A673 (cell line): Measurements from ENCODE around the gene SLC44A1. TPM values are rescaled to one million over a fixed set of nuclear protein-coding genes. Genes with fewer than 3 reads are reported as not detected.

Experiments
- BruUV-seq: library from RNA; stranded (reverse); fragments of 400-500 nt; replicated peaks from 2 replicates; lab custom pipeline; 2021; lab: Mats Ljungman, UMichigan
- CTCF ChIA-PET: fragments of 300-600 bp; sonication (Branson Sonifier 250); formaldehyde crosslinking; loops from one replicate; lab custom pipeline; 2022; ENCODE audit warnings: antibody characterized with exemption; lab: Charles Lee
- POLR2A ChIA-PET: fragments of 300-600 bp; sonication (Branson Sonifier 250); formaldehyde crosslinking; loops from one replicate; lab custom pipeline; 2022; ENCODE audit warnings: antibody characterized with exemption; ENCODE audit not compliant: low non-redundant PET; lab: Charles Lee
- DNase-seq: peaks from one replicate; pipeline ENCODE4 v3.0.0-alpha.2; 2015; ENCODE audit warnings: low spot score
- H3K27ac ChIP-seq: fragments of 200-600 bp; sonication (generic); 2 replicates; pipeline ENCODE4 v1.5.1; 2016; ENCODE audit warnings: mixed run types, low read depth, mild to moderate bottlenecking, mixed read lengths, antibody characterized with exemption, low read length; ENCODE audit not compliant: poor library complexity, severe bottlenecking
- H3K27me3 ChIP-seq: fragments of 200-600 bp; sonication (generic); replicated peaks from 2 replicates; pipeline ENCODE4 v1.6.1; 2017; ENCODE audit warnings: mixed run types, low read depth, mild to moderate bottlenecking, mixed read lengths, antibody characterized with exemption, low read length; ENCODE audit not compliant: insufficient read depth, poor library complexity
- H3K36me3 ChIP-seq: fragments of 200-600 bp; sonication (generic); 2 replicates; pipeline ENCODE4 v1.6.1; 2016; ENCODE audit warnings: mixed run types, mild to moderate bottlenecking, mixed read lengths, antibody characterized with exemption, low read length; ENCODE audit not compliant: insufficient read depth, poor library complexity, severe bottlenecking
- H3K4me1 ChIP-seq: fragments of 200-600 bp; sonication (generic); 2 replicates; pipeline ENCODE4 v1.6.1; 2017; ENCODE audit warnings: mixed run types, mild to moderate bottlenecking, mixed read lengths, antibody characterized with exemption, low read length; ENCODE audit not compliant: insufficient read depth, poor library complexity, severe bottlenecking
- H3K4me3 ChIP-seq: fragments of 200-600 bp; sonication (generic); 2 replicates; pipeline ENCODE4 v1.5.1; 2016; ENCODE audit warnings: low read depth, mixed run types, mild to moderate bottlenecking, mixed read lengths, low read length; ENCODE audit not compliant: poor library complexity, severe bottlenecking
- H3K9me3 ChIP-seq: fragments of 200-600 bp; sonication (generic); 2 replicates; pipeline ENCODE4 v1.6.1; 2016; ENCODE audit warnings: mixed run types, low read depth, mild to moderate bottlenecking, mixed read lengths, antibody characterized with exemption, low read length; ENCODE audit not compliant: poor library complexity, severe bottlenecking
- EZH2 ChIP-seq: fragments of 200-600 bp; sonication (generic); IDR thresholded peaks from 2 replicates; pipeline ENCODE4 v1.6.1; 2017; ENCODE audit warnings: borderline replicate concordance, low read depth, mild to moderate bottlenecking, mixed read lengths, antibody characterized with exemption, low read length; ENCODE audit not compliant: poor library complexity, severe bottlenecking
- intact Hi-C: fragments of 100-400 bp; cut with micrococcal nuclease; formaldehyde crosslinking; loops from one replicate; pipeline ENCODE4 v1.10.0; 2022; ENCODE audit not compliant: unreplicated experiment
- total RNA-seq: library from RNA; stranded (reverse); gene quantifications from 2 replicates; pipeline ENCODE4 v1.2.3, GENCODE V29; 2021
- TF ChIP-seq, protein P1 (sequence below): fragments of 300-800, 200-600 bp; sonication (generic); conservative IDR thresholded peaks from 2 replicates; pipeline ENCODE4 v1.5.1; 2017; ENCODE audit warnings: low read depth, mild to moderate bottlenecking, antibody characterized with exemption, low read length, moderate library complexity, mixed read lengths

Gene SLC44A1
- total RNA-seq, 1 experiment from 2014 or later = 11.9 TPM

DNA sequence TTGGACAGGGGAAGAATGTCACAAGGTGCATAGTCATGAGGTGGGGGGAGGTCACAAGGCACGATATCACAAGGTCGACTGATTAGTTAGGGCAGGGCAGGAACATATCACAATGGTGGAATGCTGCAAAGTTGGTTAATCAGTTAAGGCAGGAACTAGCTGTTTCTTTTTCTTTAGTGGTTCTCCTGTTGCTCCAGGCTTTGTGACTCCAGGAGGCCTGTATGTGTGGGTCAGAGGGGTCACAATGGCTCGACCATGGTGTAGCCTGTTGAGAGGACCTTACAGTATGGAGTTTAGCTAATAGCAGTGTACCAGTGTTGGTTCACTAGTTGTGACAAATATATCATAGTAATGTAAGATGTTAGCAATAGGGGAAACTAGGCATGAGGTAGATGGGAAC, 191.0 kb downstream of the SLC44A1 start:
- POLR2A ChIA-PET = no interaction called here
- TF ChIP-seq, protein P1, sequence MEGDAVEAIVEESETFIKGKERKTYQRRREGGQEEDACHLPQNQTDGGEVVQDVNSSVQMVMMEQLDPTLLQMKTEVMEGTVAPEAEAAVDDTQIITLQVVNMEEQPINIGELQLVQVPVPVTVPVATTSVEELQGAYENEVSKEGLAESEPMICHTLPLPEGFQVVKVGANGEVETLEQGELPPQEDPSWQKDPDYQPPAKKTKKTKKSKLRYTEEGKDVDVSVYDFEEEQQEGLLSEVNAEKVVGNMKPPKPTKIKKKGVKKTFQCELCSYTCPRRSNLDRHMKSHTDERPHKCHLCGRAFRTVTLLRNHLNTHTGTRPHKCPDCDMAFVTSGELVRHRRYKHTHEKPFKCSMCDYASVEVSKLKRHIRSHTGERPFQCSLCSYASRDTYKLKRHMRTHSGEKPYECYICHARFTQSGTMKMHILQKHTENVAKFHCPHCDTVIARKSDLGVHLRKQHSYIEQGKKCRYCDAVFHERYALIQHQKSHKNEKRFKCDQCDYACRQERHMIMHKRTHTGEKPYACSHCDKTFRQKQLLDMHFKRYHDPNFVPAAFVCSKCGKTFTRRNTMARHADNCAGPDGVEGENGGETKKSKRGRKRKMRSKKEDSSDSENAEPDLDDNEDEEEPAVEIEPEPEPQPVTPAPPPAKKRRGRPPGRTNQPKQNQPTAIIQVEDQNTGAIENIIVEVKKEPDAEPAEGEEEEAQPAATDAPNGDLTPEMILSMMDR = no peak
- TF ChIP-seq EZH2 = no peak

DNA sequence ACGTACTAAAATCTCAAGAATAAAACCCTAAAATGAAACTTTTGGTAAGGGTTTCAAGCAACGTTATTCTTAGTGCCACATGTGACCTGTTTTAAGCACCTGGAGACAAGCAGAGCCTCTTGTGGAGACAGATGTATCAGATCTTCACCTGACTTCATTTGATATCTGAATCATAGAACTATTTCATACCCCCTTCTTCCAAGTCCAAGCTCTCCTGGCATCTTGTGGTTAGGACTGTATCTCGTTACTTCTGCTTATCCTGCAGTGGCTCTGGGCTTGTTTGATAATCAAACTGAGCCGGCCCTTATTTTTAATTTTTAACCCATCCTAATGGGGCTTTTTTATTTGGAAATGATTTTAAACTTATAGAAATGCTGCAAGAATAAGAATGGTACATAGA, 192.3 kb downstream of the SLC44A1 start:
- ChIA-PET POLR2A (interaction anchor here (0.6 kb wide), 1 partner anchor 192 kb away, joined by 3 read pairs; no protein-coding TSS in a partner anchor), CTCF (no interaction called here)
- Histone ChIP-seq H3K36me3 (no peaks in the 10 kb centered on the region), H3K4me3 (no peak overlapping the region), H3K27me3 (no peaks in the 10 kb centered on the region), H3K27ac (no peak overlapping the region), H3K4me1 (no peaks in the 10 kb centered on the region), H3K9me3 (no peaks in the 10 kb centered on the region)
- intact Hi-C loops = no loop called here
- DNase-seq = no peak
- BruUV-seq = no TSS peak
- TF ChIP-seq, protein P1 = no peak
- no peak for TF ChIP-seq EZH2

More for the DNA sequence above, 191.0 kb downstream of the SLC44A1 start:
- H3K9me3 ChIP-seq = no peaks in the 10 kb centered on the region
- no peak for DNase-seq
- no TSS peak for BruUV-seq
- intact Hi-C loops = no loop called here
- H3K27ac ChIP-seq = no peak overlapping the region
- H3K36me3 ChIP-seq = no peaks in the 10 kb centered on the region
- CTCF ChIA-PET = no interaction called here
- H3K4me1 ChIP-seq = no peaks in the 10 kb centered on the region
- no peak overlapping the region for H3K4me3 ChIP-seq
- no peaks in the 10 kb centered on the region for H3K27me3 ChIP-seq

DNA sequence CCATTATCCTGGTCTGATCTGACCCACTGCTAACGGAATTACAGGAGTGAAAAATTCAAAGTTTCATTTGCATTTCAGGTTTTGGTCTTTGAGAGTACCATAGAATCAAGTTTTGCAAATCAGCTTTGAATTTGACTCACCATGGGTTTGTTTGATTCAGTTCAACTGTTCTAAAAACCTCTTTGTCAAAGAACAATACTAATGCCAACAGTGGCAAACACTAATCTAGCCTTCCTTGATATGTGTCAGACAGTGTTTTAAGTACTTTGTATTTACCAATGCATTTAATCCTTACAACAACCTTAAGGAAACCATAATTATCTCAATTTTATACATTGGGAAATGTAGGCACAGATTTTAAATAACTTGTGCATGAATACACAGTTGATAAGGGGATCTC, 193.3 kb downstream of the SLC44A1 start:
- no peaks in the 10 kb centered on the region for H3K4me1 ChIP-seq
- no peak for DNase-seq
- no peak overlapping the region for H3K27ac ChIP-seq
- TF ChIP-seq EZH2 = no peak
- TF ChIP-seq, protein P1 = no peak
- no peaks in the 10 kb centered on the region for H3K36me3 ChIP-seq
- CTCF ChIA-PET = no interaction called here
- no peaks in the 10 kb centered on the region for H3K27me3 ChIP-seq
- BruUV-seq = no TSS peak
- no peaks in the 10 kb centered on the region for H3K9me3 ChIP-seq
- POLR2A ChIA-PET = no interaction called here
- no peak overlapping the region for H3K4me3 ChIP-seq
- intact Hi-C loops = no loop called here
